Measurements from ENCODE around the gene OR2AT4.

OR2AT4 gene

DNA sequence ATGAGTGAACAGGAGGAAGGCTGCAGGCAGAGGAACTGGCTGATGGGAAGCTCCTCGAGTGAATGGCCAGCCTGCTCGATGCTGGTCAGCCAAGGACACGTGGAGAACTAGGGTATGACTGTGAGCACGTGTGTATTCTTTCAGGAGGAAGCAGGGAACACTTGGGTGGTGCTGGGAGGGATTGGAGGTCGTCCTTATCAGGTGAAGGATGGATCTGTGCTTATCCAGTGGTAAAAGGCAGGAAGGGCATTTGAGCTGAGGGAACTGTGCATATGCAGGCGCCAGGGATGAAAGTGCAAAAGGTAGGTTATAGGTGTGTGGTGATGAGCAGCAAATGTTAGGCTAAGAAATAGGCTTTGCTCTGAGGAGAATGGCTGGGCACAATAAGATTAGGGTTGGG is 44.5 kb upstream of the OR2AT4 start:
- Histone ChIP-seq H3K27ac (ENCODE audit: low read length) (no peak overlapping the region), H4K20me1 (ENCODE audit: insufficient read depth, low read length) (no peaks in the 10 kb centered on the region), H2AFZ (ENCODE audit: low read length) (no peak overlapping the region), H3K36me3 (replicated peaks; ENCODE audit: insufficient read depth, low read length) (no peaks in the 10 kb centered on the region), H3K9me2 (replicated peaks; ENCODE audit: insufficient read depth, low read length) (no peaks in the 10 kb centered on the region), H3F3A (ENCODE audit: insufficient read depth, low read length) (peaks cover 5% of the 10 kb centered on the region), H3K4me2 (ENCODE audit: low read depth, low read length) (no peak overlapping the region), H3K79me2 (ENCODE audit: low read length) (no peaks in the 10 kb centered on the region), H3K4me1 (ENCODE audit: low read length) (peaks cover 17% of the 10 kb centered on the region), H3K9me3 (replicated peaks; ENCODE audit: insufficient read depth, low read length) (no peaks in the 10 kb centered on the region), H3K4me3 (ENCODE audit: low read length) (no peak overlapping the region), H3K9ac (ENCODE audit: low read length) (no peak overlapping the region), H3K27me3 (replicated peaks; ENCODE audit: insufficient read depth, low read length) (no peaks in the 10 kb centered on the region)
- TF ChIP-seq EZH2phosphoT487 (IDR thresholded peaks at IDR 0.05; ENCODE audit: low read length) (no peak), EZH2 (optimal IDR thresholded peaks at IDR 0.05; ENCODE audit: low read depth, low read length) (no peak)
- TF ChIP-seq, protein P1, sequence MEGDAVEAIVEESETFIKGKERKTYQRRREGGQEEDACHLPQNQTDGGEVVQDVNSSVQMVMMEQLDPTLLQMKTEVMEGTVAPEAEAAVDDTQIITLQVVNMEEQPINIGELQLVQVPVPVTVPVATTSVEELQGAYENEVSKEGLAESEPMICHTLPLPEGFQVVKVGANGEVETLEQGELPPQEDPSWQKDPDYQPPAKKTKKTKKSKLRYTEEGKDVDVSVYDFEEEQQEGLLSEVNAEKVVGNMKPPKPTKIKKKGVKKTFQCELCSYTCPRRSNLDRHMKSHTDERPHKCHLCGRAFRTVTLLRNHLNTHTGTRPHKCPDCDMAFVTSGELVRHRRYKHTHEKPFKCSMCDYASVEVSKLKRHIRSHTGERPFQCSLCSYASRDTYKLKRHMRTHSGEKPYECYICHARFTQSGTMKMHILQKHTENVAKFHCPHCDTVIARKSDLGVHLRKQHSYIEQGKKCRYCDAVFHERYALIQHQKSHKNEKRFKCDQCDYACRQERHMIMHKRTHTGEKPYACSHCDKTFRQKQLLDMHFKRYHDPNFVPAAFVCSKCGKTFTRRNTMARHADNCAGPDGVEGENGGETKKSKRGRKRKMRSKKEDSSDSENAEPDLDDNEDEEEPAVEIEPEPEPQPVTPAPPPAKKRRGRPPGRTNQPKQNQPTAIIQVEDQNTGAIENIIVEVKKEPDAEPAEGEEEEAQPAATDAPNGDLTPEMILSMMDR (IDR thresholded peaks at IDR 0.05; ENCODE audit: low read length) = no peak
- no peak for DNase-seq

DNA sequence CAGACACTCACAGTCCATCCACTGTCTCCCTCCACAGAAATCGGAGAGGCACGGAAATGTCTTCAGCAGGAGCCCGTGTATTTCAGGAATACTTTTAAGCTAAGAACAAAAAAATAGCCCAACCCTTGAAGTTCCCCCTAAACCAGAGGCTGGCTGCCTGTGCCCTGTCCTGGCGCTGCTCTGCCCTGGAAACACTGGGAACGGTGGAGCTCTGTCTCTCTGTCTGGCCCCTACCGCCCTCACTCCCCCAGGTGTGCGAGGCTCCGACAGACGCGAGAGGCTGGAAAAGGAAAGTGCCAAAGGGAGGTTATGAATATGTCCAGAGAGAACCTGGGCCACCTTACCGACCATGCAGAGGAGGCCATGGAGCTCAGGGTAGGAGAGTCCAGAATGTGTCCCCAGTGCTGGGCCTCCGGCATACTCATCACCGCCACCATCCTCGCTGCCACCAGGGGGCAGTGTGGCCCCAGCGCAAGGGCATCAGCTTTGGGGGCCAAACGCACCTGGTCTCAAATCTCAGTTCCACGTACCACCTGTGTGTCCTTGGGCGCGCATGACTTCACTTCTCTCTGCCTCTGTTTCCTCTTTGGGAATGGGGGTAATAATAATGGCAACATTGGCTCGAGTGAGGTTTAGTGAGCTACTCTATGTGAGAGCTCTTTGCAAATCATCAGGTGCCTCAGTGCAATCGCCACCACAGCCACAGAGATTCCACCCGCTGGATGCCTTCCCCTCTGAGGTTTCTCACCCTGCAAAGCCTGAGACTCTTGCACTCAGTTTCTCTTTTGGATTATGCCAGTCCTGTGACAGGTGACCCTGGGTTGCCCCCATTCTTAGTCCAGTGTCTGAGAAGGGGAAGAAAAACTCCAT is 43.8 kb upstream of the OR2AT4 start:
- Histone ChIP-seq H3K79me2 (ENCODE audit: low read length) (no peaks in the 10 kb centered on the region), H3K27me3 (replicated peaks; ENCODE audit: insufficient read depth, low read length) (no peaks in the 10 kb centered on the region), H3K9ac (ENCODE audit: low read length) (no peak overlapping the region), H3F3A (ENCODE audit: insufficient read depth, low read length) (peaks cover 5% of the 10 kb centered on the region), H3K4me2 (ENCODE audit: low read depth, low read length) (peak overlapping the region; percentile 15; the same call in 1 of the 2 replicates), H4K20me1 (ENCODE audit: insufficient read depth, low read length) (no peaks in the 10 kb centered on the region), H3K4me1 (ENCODE audit: low read length) (peaks cover 17% of the 10 kb centered on the region), H3K36me3 (replicated peaks; ENCODE audit: insufficient read depth, low read length) (no peaks in the 10 kb centered on the region), H3K9me3 (replicated peaks; ENCODE audit: insufficient read depth, low read length) (no peaks in the 10 kb centered on the region), H3K9me2 (replicated peaks; ENCODE audit: insufficient read depth, low read length) (no peaks in the 10 kb centered on the region), H3K27ac (ENCODE audit: low read length) (no peak overlapping the region), H3K4me3 (ENCODE audit: low read length) (no peak overlapping the region), H2AFZ (ENCODE audit: low read length) (peak overlapping the region; percentile 14; the same call in 1 of the 2 replicates)
- TF ChIP-seq, protein P1 (IDR thresholded peaks at IDR 0.05; ENCODE audit: low read length) = peak; percentile 96
- no peak for TF ChIP-seq EZH2phosphoT487 (IDR thresholded peaks at IDR 0.05; ENCODE audit: low read length)
- peak; percentile 51 for DNase-seq

DNA sequence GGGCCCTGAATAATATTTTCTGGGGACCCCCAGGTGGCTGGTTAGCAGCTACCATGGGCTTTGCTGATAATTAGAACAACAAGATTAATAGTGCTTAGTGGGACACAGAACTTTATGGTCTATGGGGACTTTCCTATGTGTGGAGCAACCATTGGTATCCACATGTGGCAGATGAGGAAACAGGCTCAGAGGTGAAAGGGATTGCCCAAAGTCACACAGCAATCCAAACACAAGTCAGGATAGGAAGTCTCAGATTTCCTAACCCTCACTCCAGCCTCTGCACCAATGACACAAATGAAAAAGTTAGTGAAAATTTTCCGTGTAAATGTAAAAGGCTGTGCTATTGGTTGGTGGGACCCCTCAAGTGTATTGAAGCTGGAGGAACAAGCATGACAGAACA is 39.0 kb upstream of the OR2AT4 start:
- no peaks in the 10 kb centered on the region for H3K9me3 ChIP-seq (replicated peaks; ENCODE audit: insufficient read depth, low read length)
- H3K9ac ChIP-seq (ENCODE audit: low read length) = no peak overlapping the region
- H3K36me3 ChIP-seq (replicated peaks; ENCODE audit: insufficient read depth, low read length) = no peaks in the 10 kb centered on the region
- no peaks in the 10 kb centered on the region for H3K9me2 ChIP-seq (replicated peaks; ENCODE audit: insufficient read depth, low read length)
- H2AFZ ChIP-seq (ENCODE audit: low read length) = no peak overlapping the region
- H3K4me1 ChIP-seq (ENCODE audit: low read length) = no peaks in the 10 kb centered on the region
- H3K79me2 ChIP-seq (ENCODE audit: low read length) = no peaks in the 10 kb centered on the region
- TF ChIP-seq EZH2 (optimal IDR thresholded peaks at IDR 0.05; ENCODE audit: low read depth, low read length) (no peak), EZH2phosphoT487 (IDR thresholded peaks at IDR 0.05; ENCODE audit: low read length) (no peak)
- TF ChIP-seq, protein P1 (IDR thresholded peaks at IDR 0.05; ENCODE audit: low read length) = no peak
- H3F3A ChIP-seq (ENCODE audit: insufficient read depth, low read length) = no peaks in the 10 kb centered on the region
- H3K27me3 ChIP-seq (replicated peaks; ENCODE audit: insufficient read depth, low read length) = no peaks in the 10 kb centered on the region
- H3K4me3 ChIP-seq (ENCODE audit: low read length) = no peak overlapping the region
- H3K4me2 ChIP-seq (ENCODE audit: low read depth, low read length) = no peak overlapping the region
- no peak for DNase-seq
- no peak overlapping the region for H3K27ac ChIP-seq (ENCODE audit: low read length)
- H4K20me1 ChIP-seq (ENCODE audit: insufficient read depth, low read length) = no peaks in the 10 kb centered on the region

Measured in MM.1S (cell line).